PC-9 (cell line): ENCODE measurements around the gene IP6K3.

Experiments
- EZH2 ChIP-seq: fragments of 200-600 bp; sonication (generic); IDR thresholded peaks from 2 replicates; pipeline ENCODE4 v1.8.0; 2017; ENCODE audit warnings: antibody characterized with exemption, low read depth
- TF ChIP-seq, protein P1 (sequence below): fragments of 200-600 bp; sonication (generic); conservative IDR thresholded peaks from 2 replicates; pipeline ENCODE4 v1.6.1; 2017; ENCODE audit warnings: mixed run types, antibody characterized with exemption, mild to moderate bottlenecking, moderate library complexity

DNA sequence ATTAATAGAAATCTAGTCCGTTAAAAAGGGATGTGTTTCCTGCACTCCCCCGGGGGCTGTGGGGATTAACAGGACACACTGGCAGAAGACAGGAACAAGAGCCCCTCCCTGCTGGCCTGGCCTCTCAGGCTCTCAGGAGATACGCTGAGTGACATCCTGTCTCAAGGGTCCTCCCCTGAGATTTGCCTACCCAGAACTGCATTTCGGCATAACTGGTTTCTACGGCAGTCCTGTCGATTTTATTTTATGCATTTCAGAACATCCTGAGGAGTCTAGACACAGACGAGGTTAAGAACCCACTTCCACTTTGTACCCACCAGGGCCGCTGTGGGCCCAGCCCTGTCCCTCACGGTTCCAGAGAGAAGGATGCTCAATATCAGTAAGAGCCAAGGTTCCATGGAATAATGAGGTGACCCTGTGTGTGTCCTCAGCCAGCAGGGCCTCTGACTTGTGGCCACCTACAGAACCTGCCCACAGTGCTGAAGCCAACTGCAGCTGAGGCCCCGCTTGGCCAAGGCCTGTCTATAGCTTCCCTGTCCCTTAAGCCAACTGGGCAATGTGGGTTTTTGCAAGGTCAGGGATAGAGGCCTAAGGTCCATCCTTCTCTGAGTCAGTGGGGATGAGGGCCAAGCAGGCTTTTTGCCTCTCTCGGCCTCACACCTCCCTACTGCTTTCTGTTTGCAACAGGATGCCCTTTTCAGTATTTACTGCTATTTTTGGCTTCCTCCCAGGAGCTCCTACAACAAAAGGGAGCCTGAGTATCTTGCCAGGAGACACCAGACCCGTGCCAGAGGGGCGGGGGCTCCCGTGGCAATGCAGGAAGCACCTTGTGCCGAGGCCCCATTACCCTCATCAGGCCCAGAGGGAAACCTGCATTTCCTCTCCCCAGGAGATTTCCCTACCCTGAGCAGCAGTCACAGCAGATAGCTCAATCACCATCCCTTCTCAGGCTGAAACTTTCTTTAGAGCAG, 49.9 kb downstream of the IP6K3 start:
- TF ChIP-seq, protein P1, sequence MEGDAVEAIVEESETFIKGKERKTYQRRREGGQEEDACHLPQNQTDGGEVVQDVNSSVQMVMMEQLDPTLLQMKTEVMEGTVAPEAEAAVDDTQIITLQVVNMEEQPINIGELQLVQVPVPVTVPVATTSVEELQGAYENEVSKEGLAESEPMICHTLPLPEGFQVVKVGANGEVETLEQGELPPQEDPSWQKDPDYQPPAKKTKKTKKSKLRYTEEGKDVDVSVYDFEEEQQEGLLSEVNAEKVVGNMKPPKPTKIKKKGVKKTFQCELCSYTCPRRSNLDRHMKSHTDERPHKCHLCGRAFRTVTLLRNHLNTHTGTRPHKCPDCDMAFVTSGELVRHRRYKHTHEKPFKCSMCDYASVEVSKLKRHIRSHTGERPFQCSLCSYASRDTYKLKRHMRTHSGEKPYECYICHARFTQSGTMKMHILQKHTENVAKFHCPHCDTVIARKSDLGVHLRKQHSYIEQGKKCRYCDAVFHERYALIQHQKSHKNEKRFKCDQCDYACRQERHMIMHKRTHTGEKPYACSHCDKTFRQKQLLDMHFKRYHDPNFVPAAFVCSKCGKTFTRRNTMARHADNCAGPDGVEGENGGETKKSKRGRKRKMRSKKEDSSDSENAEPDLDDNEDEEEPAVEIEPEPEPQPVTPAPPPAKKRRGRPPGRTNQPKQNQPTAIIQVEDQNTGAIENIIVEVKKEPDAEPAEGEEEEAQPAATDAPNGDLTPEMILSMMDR: no peak
- TF ChIP-seq EZH2: no peak
